GM18951 (cell line): Measurements from ENCODE around the gene CTNNBIP1.
A peak's percentile ranks its signal among the peaks of the same experiment; 100 is the strongest.
"Not testable (repeated sequence)": the region's sequence is repeated elsewhere in the genome, so short reads cannot be mapped to it uniquely, and the experiment has no call there.

Experiments
- POLR2A ChIP-seq: IDR thresholded peaks from 4 replicates; pipeline ENCODE4 v1.6.1; 2011; ENCODE audit warnings: mild to moderate bottlenecking; ENCODE audit not compliant: insufficient read length, insufficient read depth; ENCODE audit errors: extremely low read depth
- in situ Hi-C: fragments of 300-500 bp; cut with MboI; formaldehyde crosslinking; loops from one replicate; pipeline ENCODE4 v1.12.0; 2022; ENCODE audit warnings: low sequenced_read_pairs, mixed read lengths, inconsistent platforms; ENCODE audit not compliant: unreplicated experiment

CTNNBIP1 gene, protein sequence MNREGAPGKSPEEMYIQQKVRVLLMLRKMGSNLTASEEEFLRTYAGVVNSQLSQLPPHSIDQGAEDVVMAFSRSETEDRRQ

GRCh38 chr1:9910076-9910422, at the start of gene CTNNBIP1:
Gene CTNNBIP1, minus strand, starts transcription at chr1:9910269. Its CDS starts 38,205 bp downstream, at chr1:9872064.
- TF ChIP-seq POLR2A: peak; percentile 67
- in situ Hi-C loops: no loop called here

DNA sequence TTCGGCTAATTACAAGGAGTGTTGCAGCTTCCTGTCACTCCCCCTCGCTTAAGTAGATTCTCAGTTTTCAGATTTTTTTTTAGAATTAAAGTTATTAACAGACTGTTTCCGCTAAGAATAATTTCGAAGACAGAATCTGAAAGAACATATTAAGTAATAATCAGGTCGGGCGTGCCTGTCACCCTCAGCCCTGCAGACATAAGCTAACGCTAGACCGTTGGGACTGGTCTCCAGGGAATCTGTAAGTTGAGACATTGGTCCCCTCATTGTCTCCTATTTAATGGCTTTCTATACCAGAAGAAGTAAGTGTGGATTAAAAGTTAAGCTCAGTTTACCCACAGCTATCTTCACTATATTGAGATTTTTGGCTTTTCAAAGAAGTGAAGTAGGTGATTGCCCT, 47.7 kb upstream of the CTNNBIP1 start:
- in situ Hi-C loops: no loop called here
- no peak for TF ChIP-seq POLR2A

DNA sequence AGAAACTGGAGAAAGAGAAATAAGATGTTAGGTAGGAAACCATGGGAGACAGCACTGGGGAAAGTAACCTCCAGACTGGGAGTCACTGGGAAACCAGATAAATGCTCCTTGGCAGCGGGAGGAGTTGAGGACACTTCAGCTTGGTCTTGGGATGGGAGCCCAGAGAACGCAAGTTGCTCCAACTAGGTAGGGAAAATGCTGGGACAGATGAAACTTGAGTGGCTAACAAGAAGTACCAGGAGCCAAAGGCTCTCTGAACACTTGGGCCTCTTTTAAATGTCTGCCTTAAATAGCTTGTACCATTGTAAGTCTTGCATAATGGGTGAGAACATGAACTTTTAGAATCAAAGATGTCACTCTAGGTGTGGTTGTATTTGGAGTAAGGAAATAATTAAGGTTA, 36.2 kb upstream of the CTNNBIP1 start:
- in situ Hi-C loops: loop anchor here (10.0 kb wide), 1 partner anchor 62 kb away; no protein-coding TSS in a partner anchor

DNA sequence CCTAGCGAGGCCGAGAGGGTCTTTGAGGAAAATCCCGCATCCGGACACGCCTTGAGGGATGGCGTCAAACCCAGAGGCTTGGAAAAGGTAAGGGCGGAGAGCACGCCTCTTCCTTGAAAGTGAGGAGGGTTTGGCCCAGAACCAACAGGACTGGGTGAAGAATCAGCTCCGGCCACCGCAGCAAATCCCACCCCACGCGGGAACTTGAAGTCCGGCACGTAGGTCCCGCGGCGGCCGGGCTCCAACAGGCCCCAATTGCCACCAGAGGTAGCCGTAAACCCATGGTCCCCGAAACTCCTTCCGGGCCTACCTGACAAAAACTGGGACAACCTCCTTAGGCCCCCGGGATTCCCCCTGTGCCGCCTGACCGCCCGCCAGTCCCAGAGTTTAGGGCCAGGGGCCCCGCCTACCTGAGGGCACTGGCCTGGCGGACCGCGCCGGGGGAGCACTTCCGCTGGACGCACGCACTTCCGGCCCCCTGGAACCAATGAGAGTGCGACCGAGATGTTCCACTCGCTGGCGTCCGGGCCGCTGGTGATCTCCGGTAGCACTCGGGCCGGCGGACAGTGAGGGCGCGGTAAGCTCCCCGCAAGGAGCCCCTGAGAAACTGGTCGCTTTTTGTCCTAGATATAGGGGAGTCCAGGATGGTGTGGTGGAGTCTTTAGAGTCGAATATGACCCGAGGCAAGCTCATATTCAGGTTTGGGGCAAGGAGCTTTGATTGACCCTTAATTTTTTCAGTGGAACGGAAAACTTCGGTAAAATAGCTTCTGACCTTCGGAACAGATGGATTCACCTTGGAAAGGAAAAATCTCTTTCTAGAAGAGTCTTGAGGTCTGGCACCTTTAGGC, 33.1 kb upstream of the CTNNBIP1 start, which contains the start of the genes LZIC and NMNAT1:
LZIC (minus strand) TSS at position 453 of the 850 bp plus-strand sequence. CDS start 6,772 bp downstream, outside the sequence.
NMNAT1 (plus strand) TSS at position 537 of the 850 bp plus-strand sequence. CDS start 28,599 bp downstream, outside the sequence.
- in situ Hi-C loops: loop anchor here (10.0 kb wide), 1 partner anchor 58 kb away; no protein-coding TSS in a partner anchor
- TF ChIP-seq POLR2A: peak; percentile 94

More for the DNA sequence above, 36.2 kb upstream of the CTNNBIP1 start:
- no peak for TF ChIP-seq POLR2A

GRCh38 chr1:9942399-9942938, 32.4 kb upstream of the CTNNBIP1 start:
- no peak for TF ChIP-seq POLR2A
- in situ Hi-C loops: loop anchor here (10.0 kb wide), 1 partner anchor 58 kb away; no protein-coding TSS in a partner anchor

DNA sequence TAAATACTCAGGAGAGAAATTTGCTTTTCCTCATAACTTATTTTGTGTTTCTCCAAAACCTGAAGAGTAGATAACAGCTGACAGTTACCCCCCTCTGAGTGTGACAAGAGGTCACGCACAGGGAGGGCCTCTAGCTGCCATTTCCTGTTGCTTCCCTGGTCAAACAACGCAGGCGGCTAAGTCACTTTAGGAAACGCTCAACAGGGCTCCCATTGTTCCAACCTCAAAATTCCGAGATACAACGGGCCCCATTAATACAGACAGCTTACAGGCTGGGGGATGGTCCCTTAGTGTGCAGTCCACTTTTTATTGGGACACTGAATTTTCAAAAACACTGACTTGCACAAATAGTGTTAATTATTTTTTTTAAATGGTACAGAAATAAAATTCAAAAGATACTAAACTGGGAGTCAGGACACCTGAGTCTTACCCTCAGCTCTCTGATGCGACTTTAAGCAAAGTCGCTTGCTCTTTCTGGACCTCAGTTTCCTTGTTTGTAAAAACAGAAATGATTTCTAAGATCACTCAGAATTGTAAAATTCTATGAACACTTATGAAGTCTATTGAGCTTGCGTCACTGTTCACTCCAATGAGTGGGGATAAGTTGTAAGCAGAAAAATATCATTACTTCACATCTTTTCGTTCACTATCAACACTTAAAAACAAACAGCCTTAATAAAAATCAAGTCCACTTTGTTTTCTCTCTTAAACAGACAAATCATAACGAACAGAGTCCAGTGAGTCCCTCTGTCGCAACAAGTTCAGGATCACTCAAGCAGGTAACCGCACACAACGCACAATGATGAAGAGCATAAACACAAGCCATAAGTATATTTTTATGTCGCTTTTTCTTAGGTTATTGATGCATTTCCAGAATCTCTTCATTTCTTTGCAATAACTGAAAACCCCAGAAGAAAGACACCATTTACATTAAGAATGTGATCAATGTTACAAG, 19.6 kb upstream of the CTNNBIP1 start:
- in situ Hi-C loops: no loop called here
- no peak for TF ChIP-seq POLR2A

DNA sequence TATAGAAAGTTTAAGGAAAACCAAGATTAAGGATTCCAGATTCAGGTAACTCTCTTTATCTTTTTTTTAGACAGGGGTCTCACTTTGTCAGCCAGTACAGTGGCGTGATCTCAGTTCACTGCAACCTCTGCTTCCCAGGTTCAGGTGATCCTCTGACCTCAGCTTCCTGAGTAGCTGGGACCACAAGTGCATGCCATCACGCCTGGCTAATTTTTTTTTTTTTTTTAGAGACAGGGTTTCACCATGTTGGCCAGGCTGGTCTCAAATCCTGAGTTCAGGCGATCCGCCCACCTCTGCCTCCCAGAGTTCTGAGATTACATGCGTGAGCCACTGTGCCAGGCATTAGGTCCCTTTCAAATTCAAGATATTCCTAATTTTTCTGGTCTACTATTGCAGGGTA, 17.2 kb upstream of the CTNNBIP1 start:
- in situ Hi-C loops: no loop called here

GRCh38 chr1:9922342-9922741, 12.3 kb upstream of the CTNNBIP1 start:
- TF ChIP-seq POLR2A: no peak
- in situ Hi-C loops: no loop called here

More for the DNA sequence above, 17.2 kb upstream of the CTNNBIP1 start:
- TF ChIP-seq POLR2A: no peak

GRCh38 chr1:9920606-9921005, 10.5 kb upstream of the CTNNBIP1 start:
- no peak for TF ChIP-seq POLR2A
- in situ Hi-C loops: no loop called here

DNA sequence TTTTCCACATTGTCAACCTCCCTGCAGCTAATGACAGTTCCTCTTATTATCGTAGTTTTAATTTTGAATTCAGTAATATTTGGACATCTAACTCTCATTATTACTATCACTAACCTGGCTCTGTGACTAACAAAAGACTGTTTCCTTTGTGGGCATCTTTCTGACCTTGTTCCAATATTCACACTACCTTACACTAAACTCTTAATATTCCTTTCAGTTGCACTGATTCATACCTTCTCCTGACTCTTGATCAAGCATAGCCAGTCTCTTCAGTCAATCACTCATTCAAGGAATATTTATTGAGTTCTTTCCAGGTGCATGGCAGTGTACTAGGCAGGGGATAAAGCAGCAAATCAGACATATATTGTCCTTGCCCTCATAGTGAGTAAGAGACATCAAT, 7.8 kb upstream of the CTNNBIP1 start:
- no peak for TF ChIP-seq POLR2A

GRCh38 chr1:9917495-9917894, 7.4 kb upstream of the CTNNBIP1 start:
- in situ Hi-C loops: not testable (repeated sequence)

More for the DNA sequence above, 7.8 kb upstream of the CTNNBIP1 start:
- in situ Hi-C loops: no loop called here

GRCh38 chr1:9916452-9916851, 6.4 kb upstream of the CTNNBIP1 start:
- in situ Hi-C loops: no loop called here
- no peak for TF ChIP-seq POLR2A

DNA sequence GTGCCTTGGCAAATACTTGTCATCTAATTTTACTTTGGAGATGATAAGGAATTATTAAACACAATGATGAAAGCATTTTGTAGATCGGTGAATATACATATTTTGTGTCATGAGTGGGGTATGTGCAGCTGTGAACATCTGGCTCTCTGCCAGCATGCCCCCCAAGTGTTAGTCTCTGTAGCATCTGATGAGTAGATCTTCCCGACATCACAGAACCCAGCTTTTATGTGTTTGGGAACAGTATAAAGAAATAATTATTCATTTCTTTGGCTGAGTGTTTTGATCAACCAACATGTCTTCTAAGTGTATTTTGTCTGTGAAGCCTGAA, 4.5 kb upstream of the CTNNBIP1 start:
- TF ChIP-seq POLR2A: no peak
- in situ Hi-C loops: no loop called here
